Kidney (tissue), 14 donors: ENCODE results near the gene TBC1D9B. TPM values are rescaled to one million over a fixed set of nuclear protein-coding genes. Genes with fewer than 3 reads are reported as not detected.

ENCODE experiments used
- DNase-seq, 5 donors: peaks; one replicate each; pipeline ENCODE4 v3.0.0-alpha.2; 2013 to 2020
- FAIRE-seq: peaks from 2 replicates; lab custom pipeline; 2012; peaks lifted over from hg19 to GRCh38; lab: Jason Lieb, UNC
- H3K27ac ChIP-seq, 2 donors: one replicate each; pipeline ENCODE4 v1.7.0; 2013; ENCODE audit warnings: low read depth in 2 of 2, low read length in 2 of 2, inconsistent platforms in 1 of 2
- H3K27me3 ChIP-seq: one replicate; pipeline ENCODE4 v1.7.1; 2013; ENCODE audit warnings: low read length, inconsistent platforms; ENCODE audit not compliant: control insufficient read depth, insufficient read depth
- H3K36me3 ChIP-seq, 3 donors: one replicate each; pipeline versions ENCODE4 v1.7.0 to v1.7.1; 2013; ENCODE audit warnings: low read length in 3 of 3, control low read depth in 1 of 3, inconsistent platforms in 1 of 3; ENCODE audit not compliant: insufficient read depth in 3 of 3, control insufficient read depth in 2 of 3
- H3K4me1 ChIP-seq, 3 donors: one replicate each; pipeline versions ENCODE4 v1.7.0 to v1.7.1; 2013; ENCODE audit warnings: low read length in 3 of 3, inconsistent platforms in 1 of 3, low read depth in 1 of 3; ENCODE audit not compliant: control insufficient read depth in 2 of 3, insufficient read depth in 2 of 3
- H3K4me3 ChIP-seq, 3 donors: one replicate each; pipeline versions ENCODE4 v1.7.0 to v1.8.1; 2013; ENCODE audit warnings: low read length in 3 of 3, control low read depth in 1 of 3, inconsistent platforms in 1 of 3
- H3K9ac ChIP-seq, 3 donors: one replicate each; pipeline versions ENCODE4 v1.7.0 to v1.7.1; 2013; ENCODE audit warnings: low read length in 3 of 3, control low read depth in 1 of 3, inconsistent platforms in 1 of 3
- H3K9me3 ChIP-seq, 3 donors: one replicate each; pipeline versions ENCODE4 v1.7.0 to v1.7.1; 2013; ENCODE audit warnings: low read length in 3 of 3, control low read depth in 1 of 3, inconsistent platforms in 1 of 3; ENCODE audit not compliant: control insufficient read depth in 2 of 3, insufficient read depth in 1 of 3
- intact Hi-C: fragments of 100-400 bp; cut with DNase I; formaldehyde crosslinking; loops from one replicate; pipeline ENCODE4 v1.11.1; 2022
- polyA plus RNA-seq: library from polyadenylated mRNA; stranded (reverse); fragments of 350-450 nt; fragmentation: Illumina TruSeq; extraction: RNeasy Lipid Tissue Mini Kit (QIAGEN cat#74804); gene quantifications from one replicate; pipeline ENCODE4 v1.2.3, GENCODE V29; 2014; ENCODE audit warnings: low read depth, low replicate concordance; ENCODE audit not compliant: insufficient read depth
- total RNA-seq: library from RNA; stranded (reverse); fragmentation: NEBNext Ultra II Directional; extraction: Animal tissue kit (Norgen Biotek cat#: 25700); gene quantifications from one replicate; pipeline ENCODE4 v1.2.1, GENCODE V29; 2021
- TF ChIP-seq, protein P1 (sequence below): IDR thresholded peaks from 3 replicates; pipeline ENCODE4 v1.5.1; 2012; ENCODE audit warnings: mild to moderate bottlenecking, moderate library complexity, borderline replicate concordance; ENCODE audit not compliant: insufficient read depth; ENCODE audit errors: extremely low read depth
- donor health status: control.
- donor health status: control.
- donor health status: control.
- donor health status: control.
- donor health status: control.
- donor health status: DM: yes; HTN: yes; CAD: no.
- donor health status: Normal renal cell carcinoma (clear cell type).

TBC1D9B gene
- total and polyA plus RNA-seq, 2 donors from 2014 or later: 49.5 to 117 TPM

DNA sequence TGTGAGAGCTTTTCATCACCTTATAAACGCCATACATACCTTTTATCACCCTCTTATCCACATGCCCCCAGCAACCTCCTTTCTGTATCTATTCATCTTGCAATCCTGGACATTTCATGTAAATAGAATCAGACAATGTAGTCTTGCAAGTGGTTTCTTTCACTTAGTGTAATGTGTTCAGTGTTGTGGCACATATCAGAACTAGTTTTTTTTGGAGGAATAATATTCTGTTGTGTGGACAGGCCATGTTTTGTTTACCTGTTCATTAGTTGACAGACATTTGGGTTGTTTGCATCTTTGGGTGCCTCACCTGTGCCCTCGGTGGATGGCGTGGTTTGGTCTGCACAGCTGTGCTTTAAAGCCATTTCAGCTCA lies 85.7 kb downstream of the TBC1D9B start:
- TF ChIP-seq, protein P1, sequence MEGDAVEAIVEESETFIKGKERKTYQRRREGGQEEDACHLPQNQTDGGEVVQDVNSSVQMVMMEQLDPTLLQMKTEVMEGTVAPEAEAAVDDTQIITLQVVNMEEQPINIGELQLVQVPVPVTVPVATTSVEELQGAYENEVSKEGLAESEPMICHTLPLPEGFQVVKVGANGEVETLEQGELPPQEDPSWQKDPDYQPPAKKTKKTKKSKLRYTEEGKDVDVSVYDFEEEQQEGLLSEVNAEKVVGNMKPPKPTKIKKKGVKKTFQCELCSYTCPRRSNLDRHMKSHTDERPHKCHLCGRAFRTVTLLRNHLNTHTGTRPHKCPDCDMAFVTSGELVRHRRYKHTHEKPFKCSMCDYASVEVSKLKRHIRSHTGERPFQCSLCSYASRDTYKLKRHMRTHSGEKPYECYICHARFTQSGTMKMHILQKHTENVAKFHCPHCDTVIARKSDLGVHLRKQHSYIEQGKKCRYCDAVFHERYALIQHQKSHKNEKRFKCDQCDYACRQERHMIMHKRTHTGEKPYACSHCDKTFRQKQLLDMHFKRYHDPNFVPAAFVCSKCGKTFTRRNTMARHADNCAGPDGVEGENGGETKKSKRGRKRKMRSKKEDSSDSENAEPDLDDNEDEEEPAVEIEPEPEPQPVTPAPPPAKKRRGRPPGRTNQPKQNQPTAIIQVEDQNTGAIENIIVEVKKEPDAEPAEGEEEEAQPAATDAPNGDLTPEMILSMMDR: no peak
- DNase-seq: no peak
- H3K9me3 ChIP-seq: no peaks in the 10 kb centered on the region
- H3K4me1 ChIP-seq: peaks cover 0 to 54% (median 53%) of the 10 kb centered on the region in 3 donors
- H3K9ac ChIP-seq: peak overlapping the region; percentile 59 to 99 (median 85)
- no peaks in the 10 kb centered on the region for H3K27me3 ChIP-seq
- H3K27ac ChIP-seq: peak overlapping the region; percentile 99 to 100
- intact Hi-C loops: no loop called here
- peaks cover 3 to 36% (median 21%) of the 10 kb centered on the region in 3 donors for H3K36me3 ChIP-seq
- H3K4me3 ChIP-seq: peak overlapping the region; percentile 77 to 93 (median 84)
- no peak for FAIRE-seq

DNA sequence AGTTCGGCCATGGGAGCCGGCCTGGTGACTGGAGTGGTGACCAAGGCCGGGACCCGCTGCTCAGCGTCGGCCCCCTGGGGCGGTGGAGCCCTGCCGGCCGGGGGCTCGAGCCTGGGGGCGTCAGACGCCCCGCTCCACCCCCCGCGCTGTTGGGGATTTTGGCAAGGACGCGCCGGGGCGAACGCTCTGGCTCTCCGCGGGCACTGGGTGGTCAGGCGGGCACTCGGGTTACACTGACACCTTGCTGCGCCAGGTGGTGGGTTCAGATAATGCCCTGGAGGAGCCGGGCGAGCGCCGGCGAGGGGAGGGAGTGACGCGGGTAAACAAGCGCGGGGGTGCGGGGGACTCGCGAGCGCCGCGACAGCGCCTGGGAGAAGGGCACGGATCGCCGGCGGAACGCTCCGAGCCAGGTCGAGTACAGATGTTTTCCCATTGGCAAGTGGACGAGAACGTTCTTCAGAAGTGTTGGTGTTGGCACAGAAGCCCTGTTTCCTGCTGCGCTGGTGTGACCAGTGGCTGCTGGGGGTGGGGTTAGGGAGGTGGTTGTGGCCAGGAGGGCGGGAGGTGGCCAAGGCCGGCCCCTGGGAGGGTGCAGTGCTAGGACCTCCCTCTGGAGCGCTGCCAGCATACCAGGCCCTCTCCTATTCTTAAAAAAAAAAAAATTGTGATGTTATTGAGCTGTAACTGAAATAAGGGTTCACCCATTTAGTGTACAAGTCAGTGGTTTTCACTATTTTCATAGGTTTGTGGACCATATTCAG lies 86.2 kb downstream of the TBC1D9B start:
- Histone ChIP-seq H3K36me3 (peaks cover 3 to 31% (median 17%) of the 10 kb centered on the region in 3 donors), H3K27me3 (no peaks in the 10 kb centered on the region), H3K9me3 (no peaks in the 10 kb centered on the region), H3K27ac (peak overlapping the region; percentile 99 to 100), H3K4me1 (peaks cover 0 to 55% (median 53%) of the 10 kb centered on the region in 3 donors), H3K4me3 (peak overlapping the region; percentile 77 to 93 (median 84)), H3K9ac (peak overlapping the region; percentile 85 to 99 (median 93))
- FAIRE-seq (peak; percentile 17), DNase-seq (peak; percentile 93 to 99 (median 95))
- intact Hi-C loops: no loop called here
- TF ChIP-seq, protein P1: no peak

DNA sequence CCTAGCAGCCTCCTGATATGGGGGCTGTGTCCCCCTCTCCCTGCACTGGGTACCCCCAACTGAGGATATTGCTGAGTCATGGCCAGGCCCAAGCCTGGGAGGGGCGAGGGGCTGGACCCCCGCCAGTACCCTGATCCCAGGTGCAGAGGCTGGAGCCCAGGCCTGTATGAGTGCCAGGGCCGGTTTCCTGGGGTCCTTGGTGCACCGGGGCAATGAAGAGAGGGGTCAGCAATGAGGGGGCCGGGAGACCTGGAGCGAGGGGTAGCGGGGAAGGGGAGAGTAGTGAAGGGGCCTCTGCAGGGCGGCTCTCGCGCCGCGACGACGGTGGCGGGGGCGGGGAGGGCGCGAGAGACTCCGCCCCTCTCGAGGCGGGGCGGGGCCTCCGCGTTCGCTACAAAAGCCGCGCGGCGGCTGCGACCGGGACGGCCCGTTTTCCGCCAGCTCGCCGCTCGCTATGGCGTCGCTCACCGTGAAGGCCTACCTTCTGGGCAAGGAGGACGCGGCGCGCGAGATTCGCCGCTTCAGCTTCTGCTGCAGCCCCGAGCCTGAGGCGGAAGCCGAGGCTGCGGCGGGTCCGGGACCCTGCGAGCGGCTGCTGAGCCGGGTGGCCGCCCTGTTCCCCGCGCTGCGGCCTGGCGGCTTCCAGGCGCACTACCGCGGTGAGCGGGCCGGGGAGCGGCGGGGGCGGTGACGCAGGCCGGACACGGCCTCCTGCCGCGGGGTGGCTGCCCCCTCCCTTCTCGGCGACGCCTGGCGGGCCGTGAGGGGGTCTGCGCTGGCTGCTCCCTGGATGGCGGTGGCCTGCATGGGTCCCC lies 87.0 kb downstream of the TBC1D9B start, which contains the start of gene SQSTM1:
Gene SQSTM1 (plus strand): TSS at position 423 of the 815 bp plus-strand sequence. CDS start 32 bp downstream, at position 455.
- intact Hi-C loops: no loop called here
- Histone ChIP-seq H3K27ac (peak within 1 kb of the TSS; percentile 99 to 100), H3K9me3 (no peaks in the 10 kb centered on the region), H3K4me1 (peaks cover 0 to 54% (median 50%) of the 10 kb centered on the region in 3 donors), H3K4me3 (peak within 1 kb of the TSS; percentile 77 to 93 (median 84)), H3K36me3 (peaks cover 3 to 24% (median 15%) of the 10 kb centered on the region in 3 donors), H3K27me3 (no peaks in the 10 kb centered on the region), H3K9ac (peak within 1 kb of the TSS; percentile 85 to 99 (median 93))
- DNase-seq: peak; percentile 84 to 96 (median 93)
- no peak for FAIRE-seq
- TF ChIP-seq, protein P1: no peak
